Gastrocnemius medialis (tissue), 4 donors: ENCODE results near the gene FKBP1A. TPM values are rescaled to one million over a fixed set of nuclear protein-coding genes. Genes with fewer than 3 reads are reported as not detected.
A peak's percentile ranks its signal among the peaks of the same experiment; 100 is the strongest.

Experiments used
- ATAC-seq, 2 donors: fragments of 150-250 bp; one replicate each; pipeline ENCODE4 v1.9.1; 2016
- DNase-seq, 2 donors: peaks; one replicate each; pipeline ENCODE4 v3.0.0-alpha.2; 2019
- H3K27ac ChIP-seq, 4 donors: fragments of 200-600 bp; sonication (generic); 1 replicate in 1 of 4; 2 replicates in 3 of 4; pipeline ENCODE4 v1.5.1; 2016 to 2018; ENCODE audit warnings: mild to moderate bottlenecking in 2 of 4, moderate library complexity in 1 of 4
- H3K27me3 ChIP-seq, 3 donors: fragments of 200-600 bp; sonication (generic) in 2 of 3; 1 replicate in 1 of 3; 2 replicates in 2 of 3; pipeline versions ENCODE4 v1.5.1 to v1.6.0; 2016 to 2019; ENCODE audit warnings: mild to moderate bottlenecking in 1 of 3, moderate library complexity in 1 of 3
- H3K36me3 ChIP-seq, 2 donors: fragments of 200-600 bp; sonication (generic) in 1 of 2; one replicate each; pipeline ENCODE4 v1.5.1; 2017 to 2018
- H3K4me1 ChIP-seq, 2 donors: fragments of 200-600 bp; sonication (generic) in 1 of 2; one replicate each; pipeline ENCODE4 v1.5.1; 2016 to 2017; ENCODE audit warnings: mild to moderate bottlenecking in 2 of 2
- H3K4me3 ChIP-seq, 4 donors: fragments of 200-600 bp; sonication (generic) in 3 of 4; 1 replicate in 1 of 4; 2 replicates in 3 of 4; pipeline ENCODE4 v1.5.1; 2016 to 2019; ENCODE audit warnings: mild to moderate bottlenecking in 2 of 4
- H3K9me3 ChIP-seq, 3 donors: fragments of 200-600 bp; sonication (generic) in 2 of 3; 1 replicate in 1 of 3; 2 replicates in 2 of 3; pipeline ENCODE4 v1.5.1; 2016 to 2019
- CTCF ChIP-seq, 5 experiments: fragments of 450-650 bp in 3 of 5; fragments of 200-600 bp in 2 of 5; sonication (generic) in 2 of 5; IDR thresholded peaks in 4 of 5; conservative IDR thresholded peaks in 1 of 5; 1 replicate in 4 of 5; 2 replicates in 1 of 5; pipeline ENCODE4 v1.5.1; 2016 to 2019; ENCODE audit warnings: antibody characterized with exemption in 5 of 5, mild to moderate bottlenecking in 3 of 5, moderate library complexity in 3 of 5
- POLR2A ChIP-seq, 2 donors: fragments of 450-650 bp; IDR thresholded peaks; one replicate each; pipeline ENCODE4 v1.6.1; 2017; ENCODE audit warnings: antibody characterized with exemption in 2 of 2, mild to moderate bottlenecking in 2 of 2, moderate library complexity in 2 of 2
- in situ Hi-C, 4 donors: fragments of 200-750 bp; cut with MboI; loops; one replicate each; pipeline versions ENCODE4 v1.15.0 to v1.8.0; 2017; ENCODE audit warnings: low sequenced_read_pairs in 4 of 4
- intact Hi-C: fragments of 100-400 bp; cut with DNase I; formaldehyde crosslinking; loops from one replicate; pipeline ENCODE4 v1.15.1; 2023; ENCODE audit warnings: low total_unique reads
- total RNA-seq, 4 donors: library from RNA; depleted of rRNA; stranded (reverse); fragments of >200 nt; gene quantifications; one replicate each; pipeline versions ENCODE4 v1.1.0 to v1.2.3, GENCODE V29; 2016

FKBP1A gene
- total RNA-seq, 4 donors from 2014 or later, result 27.7 to 89.4 (median 52.5) TPM

DNA sequence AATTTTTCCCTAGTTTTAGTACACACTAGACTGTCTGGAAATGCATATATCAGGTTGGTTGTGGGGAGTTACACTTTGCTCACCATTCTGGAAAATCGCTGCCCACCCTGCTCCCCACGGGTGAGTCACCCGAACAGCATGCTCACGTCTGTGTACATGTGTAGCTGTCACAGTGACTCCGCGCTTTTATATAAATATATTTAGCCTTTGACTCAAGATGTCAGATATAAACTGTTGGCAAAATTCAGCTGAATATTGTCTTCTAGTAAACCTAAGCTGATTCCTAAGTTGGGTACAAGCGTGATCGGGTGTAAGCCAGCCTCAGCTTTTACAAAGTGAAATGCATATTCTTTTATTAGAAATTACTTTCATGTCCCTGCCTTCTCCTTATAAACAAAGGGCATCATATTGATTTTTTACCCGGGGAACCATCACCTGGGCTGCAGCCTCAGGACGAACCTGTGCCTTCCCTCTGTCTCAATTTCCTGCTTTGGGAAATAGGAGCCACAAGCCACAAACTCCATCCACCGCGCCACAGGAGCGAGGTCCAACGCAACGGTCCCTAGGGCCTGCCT is 68.2 kb downstream of the FKBP1A start:
- in situ Hi-C loops, result loop anchor here in 1 of 4 donors (5.0 kb wide), 1 partner anchor 73 kb away; no protein-coding TSS in a partner anchor
- intact Hi-C loops, result loop anchor here (1.0 to 2.0 kb wide), 2 partner anchors 69 to 142 kb away; partner anchors contain the start of genes FKBP1A and NSFL1C
- Histone ChIP-seq H3K36me3 (no peaks in the 10 kb centered on the region), H3K27me3 (no peaks in the 10 kb centered on the region), H3K9me3 (no peaks in the 10 kb centered on the region), H3K4me1 (peaks cover 47 to 62% of the 10 kb centered on the region in 2 donors), H3K4me3 (peak overlapping the region; percentile 63 to 94 (median 81)), H3K27ac (peak overlapping the region; percentile 93 to 99 (median 97))
- peak; percentile 41 to 46 for ATAC-seq
- DNase-seq, result no peak
- TF ChIP-seq POLR2A (IDR thresholded peaks at IDR 0.05), result no peak
- no peak for TF ChIP-seq CTCF (IDR thresholded peaks at IDR 0.05 in 4 of 5, conservative IDR thresholded peaks at IDR 0.05 in 1 of 5)

DNA sequence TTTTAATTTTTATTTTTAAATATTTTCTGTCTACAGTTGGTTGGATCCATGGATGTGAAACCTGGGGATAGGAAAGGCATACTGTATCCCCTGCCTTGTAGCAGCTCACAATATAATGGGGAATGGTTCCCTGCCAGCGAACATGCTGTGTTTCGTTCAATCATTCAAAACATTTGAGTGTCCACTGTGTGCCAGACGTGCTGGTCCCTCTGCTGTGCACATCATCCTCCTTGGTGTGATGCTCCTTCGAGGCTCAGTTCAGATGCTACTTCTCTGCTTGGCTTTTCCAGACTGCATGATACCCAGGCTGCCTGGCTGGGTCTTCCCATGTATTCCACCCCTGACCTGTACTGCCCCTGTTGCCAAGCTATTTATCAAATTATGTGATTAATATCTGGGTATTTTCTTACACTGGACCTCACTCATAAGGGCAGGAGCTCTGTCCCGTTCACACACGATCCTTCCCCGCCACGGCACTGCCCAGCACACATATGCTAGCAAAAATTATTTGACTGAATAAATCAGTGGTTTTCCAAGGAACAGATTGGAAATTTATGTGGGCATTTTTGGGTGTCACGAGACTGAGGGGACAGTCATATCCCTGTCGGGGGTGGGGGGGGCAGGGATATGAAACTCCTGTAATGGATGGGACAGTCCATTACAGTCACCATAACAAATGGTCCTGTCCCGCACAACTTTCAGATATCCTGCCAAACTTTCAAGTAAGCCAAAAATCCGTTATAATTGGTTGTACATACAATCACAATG is 68.8 kb downstream of the FKBP1A start:
- in situ Hi-C loops (no loop called here), intact Hi-C loops (loop anchor here (2.0 kb wide), 1 partner anchor 143 kb away; the partner anchor contains the start of gene NSFL1C)
- no peaks in the 10 kb centered on the region for H3K36me3 ChIP-seq
- no peak for ATAC-seq
- peak overlapping the region in 1 of 4 donors; percentile 88 for H3K4me3 ChIP-seq
- peak overlapping the region; percentile 93 to 99 (median 97) for H3K27ac ChIP-seq
- no peak for DNase-seq
- no peaks in the 10 kb centered on the region for H3K27me3 ChIP-seq
- H3K9me3 ChIP-seq, result no peaks in the 10 kb centered on the region
- TF ChIP-seq CTCF (IDR thresholded peaks at IDR 0.05 in 4 of 5, conservative IDR thresholded peaks at IDR 0.05 in 1 of 5) (no peak), POLR2A (IDR thresholded peaks at IDR 0.05) (no peak)
- peaks cover 40 to 55% of the 10 kb centered on the region in 2 donors for H3K4me1 ChIP-seq

GRCh38 chr20:1323256-1323655 is 69.6 kb downstream of the FKBP1A start:
- Histone ChIP-seq H3K27ac (peak overlapping the region; percentile 93 to 99 (median 97)), H3K9me3 (no peaks in the 10 kb centered on the region), H3K36me3 (no peaks in the 10 kb centered on the region), H3K27me3 (no peaks in the 10 kb centered on the region), H3K4me1 (peaks cover 33 to 50% of the 10 kb centered on the region in 2 donors), H3K4me3 (no peak overlapping the region)
- ATAC-seq, result no peak
- intact Hi-C loops, result no loop called here
- TF ChIP-seq CTCF (IDR thresholded peaks at IDR 0.05 in 4 of 5, conservative IDR thresholded peaks at IDR 0.05 in 1 of 5) (no peak), POLR2A (IDR thresholded peaks at IDR 0.05) (no peak)
- DNase-seq, result no peak
- in situ Hi-C loops, result no loop called here

- H3K4me1 ChIP-seq, result peaks cover 27 to 44% of the 10 kb centered on the region in 2 donors
- no peak for ATAC-seq
- intact Hi-C loops, result no loop called here
- no peak overlapping the region for H3K4me3 ChIP-seq
- H3K27me3 ChIP-seq, result no peaks in the 10 kb centered on the region
- H3K36me3 ChIP-seq, result no peaks in the 10 kb centered on the region
- DNase-seq, result no peak
- no peak for TF ChIP-seq CTCF (IDR thresholded peaks at IDR 0.05 in 4 of 5, conservative IDR thresholded peaks at IDR 0.05 in 1 of 5)
- peak; percentile 8 to 57 for TF ChIP-seq POLR2A (IDR thresholded peaks at IDR 0.05)
- H3K9me3 ChIP-seq, result no peaks in the 10 kb centered on the region
- H3K27ac ChIP-seq, result peak overlapping the region; percentile 93 to 99 (median 97)
- in situ Hi-C loops, result no loop called here
Observed at GRCh38 chr20:1322511-1323245, 70.2 kb downstream of the FKBP1A start.
